MM.1S (cell line): ENCODE results near the gene HSD11B2.

Experiments used
- DNase-seq: peaks from one replicate; pipeline ENCODE4 v3.0.0-alpha.2; 2015
- H2AFZ ChIP-seq: fragments of 300-600 bp; sonication (generic); 2 replicates; pipeline ENCODE4 v1.6.0; 2016; ENCODE audit warnings: antibody characterized with exemption, low read length
- H3F3A ChIP-seq: fragments of 300-600 bp; sonication (generic); 2 replicates; pipeline ENCODE4 v1.6.1; 2016; ENCODE audit warnings: mild to moderate bottlenecking, antibody characterized with exemption, low read length, moderate library complexity, mixed read lengths; ENCODE audit not compliant: insufficient read depth
- H3K27ac ChIP-seq: fragments of 300-600 bp; sonication (generic); 2 replicates; pipeline ENCODE4 v1.5.1; 2016; ENCODE audit warnings: mild to moderate bottlenecking, low read length
- H3K27me3 ChIP-seq: fragments of 300-600 bp; sonication (generic); replicated peaks from 2 replicates; pipeline ENCODE4 v1.6.0; 2016; ENCODE audit warnings: low read length; ENCODE audit not compliant: insufficient read depth
- H3K36me3 ChIP-seq: fragments of 300-600 bp; sonication (generic); replicated peaks from 2 replicates; pipeline ENCODE4 v1.6.1; 2016; ENCODE audit warnings: mild to moderate bottlenecking, low read length, mixed read lengths; ENCODE audit not compliant: insufficient read depth
- H3K4me1 ChIP-seq: fragments of 300-600 bp; sonication (generic); 2 replicates; pipeline ENCODE4 v1.6.1; 2016; ENCODE audit warnings: low read length, mixed read lengths
- H3K4me2 ChIP-seq: fragments of 300-600 bp; sonication (generic); 2 replicates; pipeline ENCODE4 v1.6.0; 2016; ENCODE audit warnings: low read depth, low read length
- H3K4me3 ChIP-seq: fragments of 300-600 bp; sonication (generic); 2 replicates; pipeline ENCODE4 v1.5.1; 2016; ENCODE audit warnings: low read length, mixed read lengths
- H3K79me2 ChIP-seq: fragments of 300-600 bp; sonication (generic); 2 replicates; pipeline ENCODE4 v1.6.1; 2016; ENCODE audit warnings: mixed run types, low read length, mixed read lengths
- H3K9ac ChIP-seq: fragments of 300-600 bp; sonication (generic); 2 replicates; pipeline ENCODE4 v1.6.1; 2016; ENCODE audit warnings: low read length, mixed read lengths
- H3K9me2 ChIP-seq: fragments of 300-600 bp; sonication (generic); replicated peaks from 2 replicates; pipeline ENCODE4 v1.6.1; 2016; ENCODE audit warnings: mild to moderate bottlenecking, low read length, mixed read lengths; ENCODE audit not compliant: insufficient read depth
- H3K9me3 ChIP-seq: fragments of 300-600 bp; sonication (generic); replicated peaks from 2 replicates; pipeline ENCODE4 v1.6.1; 2016; ENCODE audit warnings: mild to moderate bottlenecking, low read length, mixed read lengths; ENCODE audit not compliant: insufficient read depth
- H4K20me1 ChIP-seq: fragments of 300-600 bp; sonication (generic); 2 replicates; pipeline ENCODE4 v1.6.1; 2016; ENCODE audit warnings: mild to moderate bottlenecking, low read length, moderate library complexity, mixed read lengths; ENCODE audit not compliant: insufficient read depth
- EZH2 ChIP-seq: fragments of 300-600 bp; sonication (generic); optimal IDR thresholded peaks from 2 replicates; pipeline ENCODE3; 2017; ENCODE audit warnings: low read depth, mild to moderate bottlenecking, antibody characterized with exemption, low read length, mixed read lengths
- EZH2phosphoT487 ChIP-seq: fragments of 300-600 bp; sonication (generic); IDR thresholded peaks from 2 replicates; pipeline ENCODE4 v1.6.1; 2018; ENCODE audit warnings: antibody characterized with exemption, low read length
- TF ChIP-seq, protein P1 (sequence below): fragments of 300-600 bp; sonication (generic); IDR thresholded peaks from 2 replicates; pipeline ENCODE4 v1.5.1; 2016; ENCODE audit warnings: antibody characterized with exemption, low read length, mixed read lengths

The HSD11B2 gene

DNA sequence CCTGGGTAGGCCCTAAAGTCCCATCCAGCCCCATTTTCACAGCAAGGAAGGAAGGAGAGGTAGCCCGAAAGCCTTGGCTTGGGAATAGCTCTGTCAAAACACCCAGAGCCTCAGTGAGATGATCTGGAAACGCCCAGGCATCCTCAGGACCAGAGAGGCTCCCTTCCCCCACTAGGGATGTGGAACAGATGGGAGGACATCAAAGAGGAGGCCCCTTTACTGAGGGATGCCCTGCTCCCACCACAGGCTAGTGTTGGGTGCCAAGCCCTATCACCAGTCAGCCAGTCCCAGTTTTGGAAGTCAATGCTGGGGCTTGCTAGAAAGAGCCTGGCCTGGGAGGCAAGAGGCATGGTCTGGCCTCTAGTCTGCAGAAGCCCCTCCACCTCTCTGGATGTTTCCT, 42.3 kb upstream of the HSD11B2 start:
- no peak overlapping the region for H3K27ac ChIP-seq
- peaks cover 16% of the 10 kb centered on the region for H3K27me3 ChIP-seq
- no peak for DNase-seq
- no peaks in the 10 kb centered on the region for H3K9me3 ChIP-seq
- H3K36me3 ChIP-seq, result no peaks in the 10 kb centered on the region
- H3K79me2 ChIP-seq, result no peaks in the 10 kb centered on the region
- no peak overlapping the region for H3K9ac ChIP-seq
- no peak overlapping the region for H3K4me2 ChIP-seq
- H3K4me3 ChIP-seq, result no peak overlapping the region
- H3K4me1 ChIP-seq, result no peaks in the 10 kb centered on the region
- TF ChIP-seq EZH2 (no peak), EZH2phosphoT487 (no peak)
- TF ChIP-seq, protein P1, sequence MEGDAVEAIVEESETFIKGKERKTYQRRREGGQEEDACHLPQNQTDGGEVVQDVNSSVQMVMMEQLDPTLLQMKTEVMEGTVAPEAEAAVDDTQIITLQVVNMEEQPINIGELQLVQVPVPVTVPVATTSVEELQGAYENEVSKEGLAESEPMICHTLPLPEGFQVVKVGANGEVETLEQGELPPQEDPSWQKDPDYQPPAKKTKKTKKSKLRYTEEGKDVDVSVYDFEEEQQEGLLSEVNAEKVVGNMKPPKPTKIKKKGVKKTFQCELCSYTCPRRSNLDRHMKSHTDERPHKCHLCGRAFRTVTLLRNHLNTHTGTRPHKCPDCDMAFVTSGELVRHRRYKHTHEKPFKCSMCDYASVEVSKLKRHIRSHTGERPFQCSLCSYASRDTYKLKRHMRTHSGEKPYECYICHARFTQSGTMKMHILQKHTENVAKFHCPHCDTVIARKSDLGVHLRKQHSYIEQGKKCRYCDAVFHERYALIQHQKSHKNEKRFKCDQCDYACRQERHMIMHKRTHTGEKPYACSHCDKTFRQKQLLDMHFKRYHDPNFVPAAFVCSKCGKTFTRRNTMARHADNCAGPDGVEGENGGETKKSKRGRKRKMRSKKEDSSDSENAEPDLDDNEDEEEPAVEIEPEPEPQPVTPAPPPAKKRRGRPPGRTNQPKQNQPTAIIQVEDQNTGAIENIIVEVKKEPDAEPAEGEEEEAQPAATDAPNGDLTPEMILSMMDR, result no peak
- no peak overlapping the region for H2AFZ ChIP-seq
- H3K9me2 ChIP-seq, result no peaks in the 10 kb centered on the region
- H4K20me1 ChIP-seq, result no peaks in the 10 kb centered on the region
- H3F3A ChIP-seq, result no peaks in the 10 kb centered on the region

DNA sequence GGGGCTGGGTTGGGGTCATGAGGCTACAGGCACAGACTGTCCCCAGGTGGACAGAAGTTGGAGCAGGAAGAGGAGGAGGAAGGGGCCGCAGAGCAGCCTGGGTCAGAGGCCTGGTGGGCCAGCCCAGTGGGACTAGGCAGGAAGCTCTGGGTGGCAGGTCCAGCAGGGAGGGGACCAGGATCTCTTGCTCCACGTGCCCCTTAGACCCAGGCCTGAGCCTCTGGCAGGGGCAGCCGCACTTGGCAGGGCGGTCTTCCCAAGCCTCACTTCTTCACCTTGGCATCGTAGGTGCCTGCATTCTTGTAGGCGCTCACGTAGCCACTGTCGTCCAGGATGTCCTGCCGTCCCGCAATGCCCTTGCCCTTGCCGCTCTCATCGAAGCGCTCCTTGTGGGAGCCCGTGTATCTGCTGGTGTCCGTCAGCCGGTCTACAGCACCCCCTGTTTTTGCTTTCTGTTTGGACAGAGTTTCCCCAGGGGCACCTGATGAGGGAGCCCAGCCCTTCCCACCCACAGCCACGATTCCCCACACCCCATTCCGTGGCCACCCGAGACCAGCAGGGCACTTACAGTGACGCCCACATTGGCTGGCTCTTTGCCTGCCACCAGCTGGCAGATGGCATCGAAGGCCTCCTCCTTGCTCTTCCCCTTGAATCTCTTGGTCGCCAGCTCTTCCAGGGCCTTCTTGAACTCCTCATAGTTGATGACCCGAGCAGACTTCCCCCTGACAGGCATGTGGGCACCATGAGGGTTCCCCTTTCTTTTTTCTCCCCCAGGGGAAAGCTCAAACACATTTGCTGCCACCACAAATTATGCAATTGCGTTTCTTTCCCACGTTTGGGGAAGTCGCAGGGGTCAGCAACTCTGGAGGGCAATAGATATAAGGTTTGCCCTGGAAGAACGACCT, 40.8 kb upstream of the HSD11B2 start:
- no peaks in the 10 kb centered on the region for H4K20me1 ChIP-seq
- no peak overlapping the region for H3K9ac ChIP-seq
- no peaks in the 10 kb centered on the region for H3K36me3 ChIP-seq
- H3K4me1 ChIP-seq, result no peaks in the 10 kb centered on the region
- no peaks in the 10 kb centered on the region for H3K9me2 ChIP-seq
- H3K79me2 ChIP-seq, result no peaks in the 10 kb centered on the region
- no peak overlapping the region for H3K4me3 ChIP-seq
- H2AFZ ChIP-seq, result no peak overlapping the region
- H3F3A ChIP-seq, result no peaks in the 10 kb centered on the region
- H3K27ac ChIP-seq, result no peak overlapping the region
- H3K4me2 ChIP-seq, result no peak overlapping the region
- H3K9me3 ChIP-seq, result no peaks in the 10 kb centered on the region
- H3K27me3 ChIP-seq, result peaks cover 30% of the 10 kb centered on the region
- TF ChIP-seq, protein P1, result no peak
- TF ChIP-seq EZH2 (no peak), EZH2phosphoT487 (no peak)
- no peak for DNase-seq

DNA sequence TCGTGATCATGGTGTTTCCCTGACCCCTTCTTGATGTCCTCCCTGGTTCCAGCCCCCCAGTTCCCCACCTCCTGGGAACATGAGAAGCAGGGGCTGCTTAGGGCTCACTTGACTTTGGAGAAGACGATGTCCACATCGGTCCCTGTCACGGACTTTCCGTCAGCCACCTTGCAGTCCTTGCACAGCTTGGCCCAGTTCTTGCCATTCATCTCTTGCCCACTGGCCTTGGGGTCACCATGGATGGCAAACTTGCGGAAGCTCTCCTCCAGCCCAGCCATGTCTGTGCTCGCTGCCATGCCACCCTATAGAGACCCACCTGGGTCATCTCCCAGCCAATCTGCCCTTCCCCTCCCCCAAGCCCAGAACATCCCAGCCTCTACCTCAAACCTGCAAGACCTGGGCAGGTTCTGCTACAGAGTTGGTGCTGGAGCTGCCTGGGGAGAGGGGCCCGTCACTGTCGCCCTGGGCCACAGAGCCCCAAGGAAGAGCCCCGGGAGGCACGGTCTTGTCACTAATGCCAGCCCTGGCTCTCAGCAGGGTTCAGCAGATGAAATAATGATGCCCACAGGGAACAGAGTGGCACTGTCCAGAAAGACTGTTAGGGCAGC, 40.0 kb upstream of the HSD11B2 start:
- no peak for DNase-seq
- no peaks in the 10 kb centered on the region for H4K20me1 ChIP-seq
- peaks cover 36% of the 10 kb centered on the region for H3K27me3 ChIP-seq
- TF ChIP-seq, protein P1, result no peak
- TF ChIP-seq EZH2, result no peak
- TF ChIP-seq EZH2phosphoT487, result no peak
- H2AFZ ChIP-seq, result no peak overlapping the region
- H3F3A ChIP-seq, result no peaks in the 10 kb centered on the region
- no peak overlapping the region for H3K4me3 ChIP-seq
- no peaks in the 10 kb centered on the region for H3K4me1 ChIP-seq
- no peaks in the 10 kb centered on the region for H3K36me3 ChIP-seq
- no peak overlapping the region for H3K9ac ChIP-seq
- no peak overlapping the region for H3K27ac ChIP-seq
- no peaks in the 10 kb centered on the region for H3K9me3 ChIP-seq
- no peaks in the 10 kb centered on the region for H3K79me2 ChIP-seq
- no peak overlapping the region for H3K4me2 ChIP-seq
- H3K9me2 ChIP-seq, result no peaks in the 10 kb centered on the region
